ENCODE measurements around the gene TSPAN9. TPM values are rescaled to one million over a fixed set of nuclear protein-coding genes. Genes with fewer than 3 reads are reported as not detected.

The TSPAN9 gene
- total and polyA plus RNA-seq, 2 of the 4 experiments (the other 2 are of a cell fraction) = 17.7 to 39.1 TPM

DNA sequence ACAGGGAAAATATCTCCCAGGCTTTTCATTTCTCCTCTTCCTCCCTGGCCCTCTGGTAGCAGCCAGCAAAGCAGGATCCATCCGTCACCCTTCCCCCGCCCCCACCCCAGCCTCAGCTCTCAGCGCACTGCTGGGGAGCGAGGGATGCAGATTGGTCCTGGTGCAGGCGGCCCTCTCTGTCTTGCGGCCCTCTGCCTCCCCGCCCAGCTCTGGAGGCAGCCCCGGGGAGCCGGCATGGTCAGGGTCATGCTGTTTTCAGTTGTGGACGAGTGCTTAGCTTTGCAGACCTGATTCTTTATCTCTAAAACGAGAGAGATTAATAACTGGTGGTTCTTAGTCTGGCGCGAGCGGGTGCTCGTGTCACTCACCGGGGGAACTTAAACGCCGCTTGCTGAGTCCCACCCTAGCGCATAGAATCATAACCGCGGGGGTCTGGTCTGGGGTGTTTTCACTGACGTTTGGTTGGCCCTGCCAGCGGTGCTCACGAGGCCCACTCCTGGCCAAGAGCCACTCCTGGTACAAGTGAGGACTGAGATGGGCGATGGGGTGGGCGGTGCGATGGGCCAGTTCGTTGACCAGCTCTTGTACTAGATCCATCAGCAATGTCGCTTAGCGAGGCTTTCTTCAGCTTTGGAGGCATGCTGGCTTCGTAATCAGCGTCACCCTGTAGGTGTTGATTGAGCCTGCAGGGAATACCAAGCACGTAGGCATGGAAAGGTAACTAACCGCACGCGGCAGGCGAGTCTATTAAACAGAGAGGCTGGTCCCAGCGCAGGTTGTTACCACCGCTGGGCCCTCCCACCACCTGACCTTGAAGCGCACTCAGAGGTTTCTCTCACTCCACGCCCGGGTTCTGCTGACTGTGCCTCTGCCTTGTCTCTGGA, 95.2 kb downstream of the TSPAN9 start:
- peak overlapping the region; percentile 96; the same call in 1 of the 2 replicates for H2BK120ac ChIP-seq (ENCODE audit: low read depth, low read length)
- no peak overlapping the region for H3K4me2 ChIP-seq (ENCODE audit: low read depth, low read length)
- in situ Hi-C loops (cut with MboI; ENCODE audit: low sequenced_read_pairs) (no loop called here), intact Hi-C loops (cut with micrococcal nuclease) (no loop called here), dilution Hi-C loops (cut with HindIII; ENCODE audit: low sequenced_read_pairs, unreplicated experiment) (no loop called here)
- no peaks in the 10 kb centered on the region for H4K20me1 ChIP-seq (ENCODE audit: insufficient read depth, low read length)
- no peak overlapping the region for H4K8ac ChIP-seq (ENCODE audit: low read depth in 2 of 2, low read length in 2 of 2)
- TF ChIP-seq NFE2L2 (IDR thresholded peaks at IDR 0.05; ENCODE audit: low read depth, low read length) (no peak), RAD21 (IDR thresholded peaks at IDR 0.05; ENCODE audit: low read length) (no peak), SMC3 (IDR thresholded peaks at IDR 0.05; ENCODE audit: low read depth, low read length) (no peak), MAZ (IDR thresholded peaks at IDR 0.05; ENCODE audit: borderline replicate concordance, low read depth, low read length) (no peak), BHLHE40 (IDR thresholded peaks at IDR 0.05; ENCODE audit: low read depth, low read length) (no peak), CEBPB (IDR thresholded peaks at IDR 0.05; ENCODE audit: low read depth, low read length) (no peak), RFX5 (IDR thresholded peaks at IDR 0.05; ENCODE audit: low read depth, low read length) (no peak)
- no peak overlapping the region for H3K23ac ChIP-seq (ENCODE audit: low read depth, low read length)
- H2BK15ac ChIP-seq (ENCODE audit: low read depth, low read length) = peak overlapping the region; percentile 61; the same call in 2 of the 3 replicates
- ATAC-seq (ENCODE audit: low read depth) (no peak), DNase-seq (no peak)
- H3K9me3 ChIP-seq (ENCODE audit: control insufficient read depth, insufficient read depth, low read length) = no peaks in the 10 kb centered on the region
- H2BK5ac ChIP-seq (ENCODE audit: low read depth, low read length, poor library complexity, severe bottlenecking) = peak overlapping the region; percentile 23
- H3K79me1 ChIP-seq (ENCODE audit: low read depth in 1 of 2, low read length in 2 of 2) = peaks cover 11 to 45% of the 10 kb centered on the region in 2 experiments; a peak in 3 of 4 replicates
- no peak overlapping the region for H3K14ac ChIP-seq (replicated peaks; ENCODE audit: low read depth, low read length)
- no peak overlapping the region for H2BK20ac ChIP-seq (ENCODE audit: low read depth, low read length)
- no peak overlapping the region for H3K56ac ChIP-seq (ENCODE audit: extremely low read depth, insufficient read depth, low read length)
- peaks cover 35% of the 10 kb centered on the region for H3K9me1 ChIP-seq (ENCODE audit: insufficient read depth, low read length)
- H3K27me3 ChIP-seq (ENCODE audit: control insufficient read depth, insufficient read depth, low read length) = no peaks in the 10 kb centered on the region
- POLR2A ChIA-PET (ENCODE audit: unreplicated experiment) = no interaction called here
- H4K5ac ChIP-seq (ENCODE audit: low read depth, low read length) = no peak overlapping the region
- H3K4me1 ChIP-seq (ENCODE audit: control insufficient read depth, insufficient read depth, low read length) = peaks cover 38% of the 10 kb centered on the region
- no peak overlapping the region for H2AFZ ChIP-seq (replicated peaks; ENCODE audit: low read length, poor library complexity)
- H3K18ac ChIP-seq (ENCODE audit: low read depth, low read length) = no peak overlapping the region
- H3K4me3 ChIP-seq (ENCODE audit: insufficient read depth, low read depth, low read length) = no peak overlapping the region
- H3K4ac ChIP-seq (ENCODE audit: low read depth, low read length) = peak overlapping the region; percentile 19; the same call in 1 of the 2 replicates
- WGBS, 2 experiments (ENCODE audit: extremely low coverage in 2 of 2, insufficient read length in 1 of 2) = 94% methylated on average over 24 of the region's 42 CpGs; no CpG with 5 or more reads in 1 of the 2 experiments
- peak overlapping the region; percentile 33 for H2AK9ac ChIP-seq (replicated peaks; ENCODE audit: low read depth, low read length, poor library complexity)
- CTCF ChIA-PET = interaction anchor here (1.3 kb wide), 1 partner anchor 12 kb away, joined by 3 read pairs; no protein-coding TSS in a partner anchor
- H3K9ac ChIP-seq (ENCODE audit: low read depth, low read length) = no peak overlapping the region
- H3K27ac ChIP-seq (ENCODE audit: insufficient read depth, low read length) = no peak overlapping the region
- no peak overlapping the region for H4K91ac ChIP-seq (ENCODE audit: insufficient read depth, low read depth, low read length)
- peak overlapping the region; percentile 49; the same call in 1 of the 2 replicates for H2AK5ac ChIP-seq (ENCODE audit: low read depth, low read length)
- no peaks in the 10 kb centered on the region for H3K36me3 ChIP-seq (ENCODE audit: control insufficient read depth, insufficient read depth, low read length)
- BruUV-seq (replicated peaks) = no TSS peak
